ENCODE measurements around the gene DSTYK. TPM values are rescaled to one million over a fixed set of nuclear protein-coding genes. Genes with fewer than 3 reads are reported as not detected.

The DSTYK gene, protein sequence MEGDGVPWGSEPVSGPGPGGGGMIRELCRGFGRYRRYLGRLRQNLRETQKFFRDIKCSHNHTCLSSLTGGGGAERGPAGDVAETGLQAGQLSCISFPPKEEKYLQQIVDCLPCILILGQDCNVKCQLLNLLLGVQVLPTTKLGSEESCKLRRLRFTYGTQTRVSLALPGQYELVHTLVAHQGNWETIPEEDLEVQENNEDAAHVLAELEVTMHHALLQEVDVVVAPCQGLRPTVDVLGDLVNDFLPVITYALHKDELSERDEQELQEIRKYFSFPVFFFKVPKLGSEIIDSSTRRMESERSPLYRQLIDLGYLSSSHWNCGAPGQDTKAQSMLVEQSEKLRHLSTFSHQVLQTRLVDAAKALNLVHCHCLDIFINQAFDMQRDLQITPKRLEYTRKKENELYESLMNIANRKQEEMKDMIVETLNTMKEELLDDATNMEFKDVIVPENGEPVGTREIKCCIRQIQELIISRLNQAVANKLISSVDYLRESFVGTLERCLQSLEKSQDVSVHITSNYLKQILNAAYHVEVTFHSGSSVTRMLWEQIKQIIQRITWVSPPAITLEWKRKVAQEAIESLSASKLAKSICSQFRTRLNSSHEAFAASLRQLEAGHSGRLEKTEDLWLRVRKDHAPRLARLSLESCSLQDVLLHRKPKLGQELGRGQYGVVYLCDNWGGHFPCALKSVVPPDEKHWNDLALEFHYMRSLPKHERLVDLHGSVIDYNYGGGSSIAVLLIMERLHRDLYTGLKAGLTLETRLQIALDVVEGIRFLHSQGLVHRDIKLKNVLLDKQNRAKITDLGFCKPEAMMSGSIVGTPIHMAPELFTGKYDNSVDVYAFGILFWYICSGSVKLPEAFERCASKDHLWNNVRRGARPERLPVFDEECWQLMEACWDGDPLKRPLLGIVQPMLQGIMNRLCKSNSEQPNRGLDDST
- 6.2 and 6.3 TPM in 2 replicates for total RNA-seq (2022)
- Bru-seq, nascent RNA, result percentile 64 among the genes with signal in this experiment
- BruChase-seq, experiment 1, labeled RNA remaining after a 2-hour chase, result percentile 66 among the genes with signal in this experiment
- BruChase-seq, experiment 2, labeled RNA remaining after a 6-hour chase, result percentile 60 among the genes with signal in this experiment
- long read RNA-seq, full-length matches to known transcripts, result 2 of 6 reads
- long read RNA-seq, partial matches to known transcripts, result 0 of 6 reads
- long read RNA-seq, other reads (novel, unspliced or antisense), result 4 of 6 reads

DNA sequence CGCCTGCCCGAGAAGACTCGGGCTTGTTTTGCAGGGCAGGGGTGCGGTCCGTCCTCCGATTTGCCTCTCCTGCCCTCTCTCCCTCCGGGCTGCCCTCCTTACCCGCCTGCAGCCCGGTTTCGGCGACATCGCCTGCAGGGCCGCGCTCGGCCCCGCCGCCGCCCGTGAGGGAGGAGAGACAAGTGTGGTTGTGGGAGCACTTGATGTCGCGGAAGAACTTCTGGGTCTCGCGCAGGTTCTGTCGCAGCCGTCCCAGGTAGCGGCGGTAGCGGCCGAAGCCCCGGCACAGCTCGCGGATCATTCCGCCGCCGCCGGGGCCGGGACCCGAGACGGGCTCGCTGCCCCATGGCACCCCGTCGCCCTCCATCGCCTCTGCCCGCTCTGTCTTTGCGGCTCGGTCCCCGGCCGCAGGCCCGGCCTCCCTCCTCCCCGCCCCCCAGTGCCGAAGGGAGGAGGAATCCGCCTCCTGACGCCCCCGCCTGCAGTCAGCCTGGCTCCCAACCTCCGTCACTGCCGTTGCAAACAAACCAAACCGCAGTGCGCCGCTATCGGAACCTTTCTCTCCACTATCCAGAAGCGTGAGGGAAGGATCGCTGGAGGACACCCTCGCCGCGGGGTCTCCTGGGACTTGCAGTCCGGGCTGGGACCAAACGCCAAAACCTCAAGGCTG lies at the start of gene DSTYK:
DSTYK (minus strand) TSS at position 534 of the 670 bp plus-strand sequence; CDS start at position 367, 167 bp downstream.
- Histone ChIP-seq H3K4me1 (peaks cover 4% of the 10 kb centered on the region; the same call in 1 of the 2 replicates), H3K4me3 (ENCODE audit: low read depth, low read length) (peak within 1 kb of the TSS; percentile 89), H3K27me3 (replicated peaks; ENCODE audit: control insufficient read depth, insufficient read depth, low read length) (no peaks in the 10 kb centered on the region), H3K9me3 (no peaks in the 10 kb centered on the region), H3K36me3 (ENCODE audit: control insufficient read depth, insufficient read depth, low read length) (no peaks in the 10 kb centered on the region)
- H3K4me1 Mint-ChIP-seq (ENCODE audit: low read depth, unreplicated experiment), result peaks cover 13% of the 10 kb centered on the region
- POLR2A ChIA-PET, result no interaction called here
- peak within 1 kb of the TSS; percentile 97 for H3K4me3 Mint-ChIP-seq (ENCODE audit: unreplicated experiment)
- CTCF ChIA-PET, result no interaction called here
- DNase-seq, result peak; percentile 93 to 94
- peak within 1 kb of the TSS; percentile 94 for H3K27ac Mint-ChIP-seq (ENCODE audit: unreplicated experiment)
- H3K27me3 Mint-ChIP-seq (ENCODE audit: insufficient read depth, unreplicated experiment), result no peaks in the 10 kb centered on the region
- no peaks in the 10 kb centered on the region for H3K9me3 Mint-ChIP-seq (ENCODE audit: unreplicated experiment)
- TF ChIP-seq, protein P1, sequence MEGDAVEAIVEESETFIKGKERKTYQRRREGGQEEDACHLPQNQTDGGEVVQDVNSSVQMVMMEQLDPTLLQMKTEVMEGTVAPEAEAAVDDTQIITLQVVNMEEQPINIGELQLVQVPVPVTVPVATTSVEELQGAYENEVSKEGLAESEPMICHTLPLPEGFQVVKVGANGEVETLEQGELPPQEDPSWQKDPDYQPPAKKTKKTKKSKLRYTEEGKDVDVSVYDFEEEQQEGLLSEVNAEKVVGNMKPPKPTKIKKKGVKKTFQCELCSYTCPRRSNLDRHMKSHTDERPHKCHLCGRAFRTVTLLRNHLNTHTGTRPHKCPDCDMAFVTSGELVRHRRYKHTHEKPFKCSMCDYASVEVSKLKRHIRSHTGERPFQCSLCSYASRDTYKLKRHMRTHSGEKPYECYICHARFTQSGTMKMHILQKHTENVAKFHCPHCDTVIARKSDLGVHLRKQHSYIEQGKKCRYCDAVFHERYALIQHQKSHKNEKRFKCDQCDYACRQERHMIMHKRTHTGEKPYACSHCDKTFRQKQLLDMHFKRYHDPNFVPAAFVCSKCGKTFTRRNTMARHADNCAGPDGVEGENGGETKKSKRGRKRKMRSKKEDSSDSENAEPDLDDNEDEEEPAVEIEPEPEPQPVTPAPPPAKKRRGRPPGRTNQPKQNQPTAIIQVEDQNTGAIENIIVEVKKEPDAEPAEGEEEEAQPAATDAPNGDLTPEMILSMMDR (IDR thresholded peaks at IDR 0.05; ENCODE audit: insufficient read depth in 1 of 2, low read depth in 1 of 2, low read length in 1 of 2, severe bottlenecking in 1 of 2, unreplicated experiment in 1 of 2), result no peak
- BruUV-seq (replicated peaks), result no TSS peak
- intact Hi-C loops (cut with micrococcal nuclease; ENCODE audit: unreplicated experiment), result loop anchor here (2.0 to 5.0 kb wide), 2 partner anchors 15 to 89 kb away; partner anchors contain the start of genes RBBP5 and TMCC2
- peaks cover 6% of the 10 kb centered on the region for H3K36me3 Mint-ChIP-seq (ENCODE audit: insufficient read depth, unreplicated experiment)

DNA sequence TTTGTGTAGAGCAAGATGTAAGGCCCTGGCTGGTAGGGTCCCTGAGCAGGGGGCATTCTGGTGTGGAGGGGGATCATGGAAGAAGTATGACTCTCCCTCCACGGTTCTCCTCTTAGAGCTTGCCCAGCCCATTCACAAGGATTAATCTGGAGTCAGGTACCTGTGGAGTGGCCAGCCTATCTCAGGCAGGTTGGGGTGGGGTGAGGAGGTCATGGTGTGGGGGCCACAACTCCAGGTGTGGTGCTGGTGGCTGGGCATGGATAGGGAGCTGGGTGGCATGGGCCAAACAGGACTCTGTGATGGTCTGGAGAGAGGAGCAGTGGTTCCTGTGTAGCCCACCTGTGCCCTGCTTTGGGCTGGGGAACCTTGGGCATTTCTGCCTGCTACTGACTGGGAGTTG lies 48.5 kb upstream of the DSTYK start:
- no peaks in the 10 kb centered on the region for H3K9me3 ChIP-seq
- intact Hi-C loops (cut with micrococcal nuclease; ENCODE audit: unreplicated experiment), result no loop called here
- no peaks in the 10 kb centered on the region for H3K27me3 ChIP-seq (replicated peaks; ENCODE audit: control insufficient read depth, insufficient read depth, low read length)
- Mint-ChIP-seq H3K27me3 (ENCODE audit: insufficient read depth, unreplicated experiment) (no peaks in the 10 kb centered on the region), H3K4me1 (ENCODE audit: low read depth, unreplicated experiment) (no peaks in the 10 kb centered on the region), H3K4me3 (ENCODE audit: unreplicated experiment) (no peak overlapping the region), H3K36me3 (ENCODE audit: insufficient read depth, unreplicated experiment) (no peaks in the 10 kb centered on the region), H3K27ac (ENCODE audit: unreplicated experiment) (no peak overlapping the region), H3K9me3 (ENCODE audit: unreplicated experiment) (no peaks in the 10 kb centered on the region)
- POLR2A ChIA-PET, result no interaction called here
- TF ChIP-seq, protein P1 (IDR thresholded peaks at IDR 0.05; ENCODE audit: insufficient read depth in 1 of 2, low read depth in 1 of 2, low read length in 1 of 2, severe bottlenecking in 1 of 2, unreplicated experiment in 1 of 2), result no peak
- CTCF ChIA-PET, result interaction anchor here (1.8 to 2.5 kb wide), 2 partner anchors 30 to 65 kb away, joined by 5 to 16 read pairs; no protein-coding TSS in a partner anchor
- no peak for DNase-seq
- no TSS peak for BruUV-seq (replicated peaks)
- H3K4me1 ChIP-seq, result no peaks in the 10 kb centered on the region
- H3K4me3 ChIP-seq (ENCODE audit: low read depth, low read length), result no peak overlapping the region
- no peaks in the 10 kb centered on the region for H3K36me3 ChIP-seq (ENCODE audit: control insufficient read depth, insufficient read depth, low read length)
